GM18508 (cell line): ENCODE data around the gene ATAD2B.
"Not testable (repeated sequence)": the region's sequence is repeated elsewhere in the genome, so short reads cannot be mapped to it uniquely, and the experiment has no call there.

Source experiments
- ATAC-seq: cut with Tn5 transposase; IDR thresholded peaks from one replicate; pipeline ENCODE4 v1.9.1; 2021; ENCODE audit warnings: moderate number of reproducible peaks; ENCODE audit not compliant: insufficient read depth, unreplicated experiment

ATAD2B gene

DNA sequence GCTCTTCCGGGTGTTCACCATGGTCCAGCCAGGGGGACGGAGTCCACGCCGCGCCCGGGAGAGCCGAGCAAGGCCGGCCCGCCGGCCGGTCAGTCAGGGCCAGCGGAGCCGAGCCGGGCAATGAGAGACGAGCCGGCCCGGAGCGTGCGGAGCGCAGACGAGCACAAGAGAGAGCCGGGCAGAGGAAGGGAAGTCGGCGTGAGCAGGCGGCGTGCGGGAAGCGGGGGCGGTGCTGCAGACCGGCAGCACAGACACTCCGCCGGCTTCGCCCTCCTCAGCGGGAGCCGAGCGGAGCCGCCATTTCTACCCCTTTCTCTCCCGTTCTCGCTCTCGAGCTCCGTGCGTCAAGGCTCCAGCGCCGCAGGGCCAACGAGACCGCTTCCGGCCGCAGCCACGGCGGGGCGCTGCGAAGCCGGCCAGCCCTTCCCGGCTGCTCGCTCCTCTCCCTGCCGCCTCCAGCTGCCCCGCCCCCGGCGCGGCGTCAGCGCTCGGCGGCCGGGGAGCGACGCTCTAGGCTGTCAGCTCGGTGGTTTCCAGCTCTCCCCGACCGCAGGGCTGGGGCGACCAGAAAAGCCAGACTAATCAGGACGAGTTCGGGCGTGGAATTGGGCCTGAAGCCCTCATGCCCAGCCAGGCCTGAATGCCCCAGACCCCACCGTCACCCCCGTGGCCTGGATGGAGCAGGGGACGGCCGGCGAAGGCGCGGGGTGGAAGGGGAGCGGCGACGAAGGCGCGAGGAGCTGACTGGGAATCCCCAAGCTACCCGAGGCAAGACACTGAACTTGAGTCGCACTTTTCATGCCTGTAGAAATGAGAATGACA lies at the start of gene ATAD2B:
Gene ATAD2B (minus strand): TSS at position 374 of the 822 bp plus-strand sequence. CDS start 353 bp downstream, at position 21.
- peak; percentile 66 for ATAC-seq

DNA sequence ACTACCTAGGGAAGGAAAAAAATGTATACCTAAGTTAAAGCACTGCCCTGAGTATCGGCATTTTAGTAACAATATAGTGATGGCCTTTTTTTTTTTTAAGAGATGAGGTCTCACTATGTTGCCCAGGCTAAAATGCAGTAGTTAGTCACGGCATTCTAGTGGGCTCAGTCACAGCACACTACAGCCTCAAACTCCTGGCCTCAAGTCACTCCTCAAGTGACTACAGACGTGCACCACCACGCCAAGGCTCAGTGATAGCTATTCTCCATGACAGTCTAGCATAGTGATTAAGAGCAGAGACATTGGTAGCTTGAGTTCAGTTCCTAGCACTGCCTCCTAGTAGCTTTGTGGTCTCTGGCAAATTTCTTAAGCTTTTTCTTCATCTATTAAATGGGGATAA lies 40.9 kb upstream of the ATAD2B start:
- ATAC-seq: no peak

DNA sequence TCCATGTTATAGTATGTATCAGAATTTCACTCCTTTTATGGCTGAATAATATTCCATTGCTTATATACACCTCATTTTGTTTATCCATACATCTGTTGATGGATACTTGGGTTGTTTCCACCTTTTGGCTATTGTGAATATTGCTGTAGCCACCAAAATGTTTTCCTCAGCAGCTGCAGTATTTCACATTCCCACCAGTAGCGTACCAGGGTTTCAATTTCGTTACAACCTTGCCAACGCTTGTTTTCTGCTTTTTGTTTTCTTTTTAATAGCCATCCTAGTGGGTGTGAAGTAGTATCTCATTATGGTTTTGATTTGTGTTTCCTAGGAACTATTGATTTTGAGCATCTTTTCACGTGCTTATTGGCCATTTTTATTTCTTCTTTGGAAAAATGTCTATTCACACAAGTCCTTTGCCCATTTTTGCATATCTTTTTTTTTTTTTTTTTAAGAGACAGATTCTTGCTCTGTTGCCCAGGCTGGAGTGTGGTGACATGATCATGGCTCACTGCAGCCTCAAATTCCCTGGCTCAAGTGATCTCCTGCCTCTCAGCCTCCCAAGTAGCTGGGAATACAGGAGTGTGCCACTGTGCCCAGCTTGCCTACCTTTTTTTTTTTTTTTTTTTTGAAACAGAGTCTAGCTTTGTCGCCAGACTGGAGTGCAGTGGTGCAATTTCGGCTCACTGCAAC lies 27.5 kb upstream of the ATAD2B start:
- no peak for ATAC-seq

GRCh38 chr2:23953625-23954024 lies 26.7 kb upstream of the ATAD2B start:
- no peak for ATAC-seq

GRCh38 chr2:23952558-23952957 lies 25.6 kb upstream of the ATAD2B start:
- not testable (repeated sequence) for ATAC-seq

DNA sequence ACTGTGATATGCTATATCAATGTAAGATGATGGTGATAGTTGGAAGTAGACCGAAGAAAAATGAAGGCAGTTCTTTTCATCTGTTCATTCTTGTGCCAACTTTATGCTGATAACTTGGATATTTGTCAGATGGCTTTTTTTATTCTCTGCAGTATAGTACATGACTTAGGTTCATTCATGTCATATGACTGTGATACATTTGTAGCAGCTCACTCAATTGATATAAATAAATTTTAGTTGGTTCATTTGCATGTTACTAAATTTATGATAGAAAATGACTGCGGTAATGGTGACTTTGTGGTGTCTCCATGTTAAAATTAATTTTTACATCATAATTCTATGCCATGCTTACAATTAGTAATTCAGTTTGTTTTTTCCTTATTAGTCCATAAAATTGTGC lies 20.4 kb upstream of the ATAD2B start:
- ATAC-seq: no peak

GRCh38 chr2:23944976-23945375 lies 18.1 kb upstream of the ATAD2B start:
- no peak for ATAC-seq

DNA sequence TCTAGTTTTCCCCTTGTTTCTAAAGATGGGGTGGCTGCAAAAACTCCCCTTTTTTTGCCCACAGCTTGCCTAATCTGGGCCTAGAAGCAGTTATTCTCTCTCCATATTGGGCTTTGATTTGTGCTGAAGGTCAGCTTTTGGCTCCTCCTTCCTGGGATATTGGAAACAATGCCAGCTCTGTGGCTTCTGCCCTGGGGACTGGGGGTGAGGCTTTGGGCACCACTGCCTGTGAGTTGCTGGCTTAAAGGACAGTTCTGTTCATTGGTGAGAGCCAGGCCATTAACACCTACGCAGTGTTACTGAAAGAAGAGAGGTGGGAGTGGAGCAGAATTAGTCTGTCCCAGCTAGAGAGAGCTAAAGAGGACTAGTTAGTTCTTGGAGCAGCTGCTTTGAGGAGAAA lies 17.6 kb upstream of the ATAD2B start:
- no peak for ATAC-seq

DNA sequence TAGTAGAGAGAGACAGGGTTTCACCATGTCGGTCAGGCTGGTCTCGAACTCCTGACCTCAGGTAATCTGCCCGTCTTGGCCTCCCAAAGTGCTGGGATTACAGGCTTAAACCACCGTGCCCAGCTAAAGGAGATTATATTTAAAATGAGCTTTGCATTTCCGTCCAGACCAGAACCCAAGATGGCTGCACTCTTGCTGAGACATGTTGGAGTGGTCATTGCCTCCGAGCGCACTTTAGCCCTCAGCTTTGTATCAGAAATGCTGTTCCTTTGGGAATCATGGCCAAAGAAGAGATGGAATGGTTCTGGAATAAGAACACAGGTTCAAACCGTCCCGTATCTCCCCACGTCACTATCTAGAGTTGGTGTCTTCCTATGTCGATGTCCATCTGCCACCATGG lies 16.7 kb upstream of the ATAD2B start:
- ATAC-seq: no peak

DNA sequence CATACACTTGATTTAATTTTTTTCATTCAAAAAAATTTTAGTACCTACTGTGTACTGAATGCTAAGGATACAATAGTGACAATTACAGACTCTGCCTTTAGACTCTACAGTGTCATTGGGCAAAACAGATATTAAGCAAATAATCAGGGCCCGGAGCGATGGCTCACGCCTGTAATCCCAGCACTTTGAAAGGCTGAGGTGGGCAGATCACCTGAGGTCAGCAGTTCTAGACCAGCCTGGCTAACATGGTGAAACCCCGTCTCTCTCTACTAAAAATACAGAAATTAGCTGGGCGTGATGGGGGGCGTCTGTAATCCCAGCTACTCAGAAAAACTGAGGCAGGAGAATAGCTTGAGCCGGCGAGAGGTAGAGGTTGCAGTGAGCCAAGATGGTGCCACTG lies 14.7 kb upstream of the ATAD2B start:
- no peak for ATAC-seq

DNA sequence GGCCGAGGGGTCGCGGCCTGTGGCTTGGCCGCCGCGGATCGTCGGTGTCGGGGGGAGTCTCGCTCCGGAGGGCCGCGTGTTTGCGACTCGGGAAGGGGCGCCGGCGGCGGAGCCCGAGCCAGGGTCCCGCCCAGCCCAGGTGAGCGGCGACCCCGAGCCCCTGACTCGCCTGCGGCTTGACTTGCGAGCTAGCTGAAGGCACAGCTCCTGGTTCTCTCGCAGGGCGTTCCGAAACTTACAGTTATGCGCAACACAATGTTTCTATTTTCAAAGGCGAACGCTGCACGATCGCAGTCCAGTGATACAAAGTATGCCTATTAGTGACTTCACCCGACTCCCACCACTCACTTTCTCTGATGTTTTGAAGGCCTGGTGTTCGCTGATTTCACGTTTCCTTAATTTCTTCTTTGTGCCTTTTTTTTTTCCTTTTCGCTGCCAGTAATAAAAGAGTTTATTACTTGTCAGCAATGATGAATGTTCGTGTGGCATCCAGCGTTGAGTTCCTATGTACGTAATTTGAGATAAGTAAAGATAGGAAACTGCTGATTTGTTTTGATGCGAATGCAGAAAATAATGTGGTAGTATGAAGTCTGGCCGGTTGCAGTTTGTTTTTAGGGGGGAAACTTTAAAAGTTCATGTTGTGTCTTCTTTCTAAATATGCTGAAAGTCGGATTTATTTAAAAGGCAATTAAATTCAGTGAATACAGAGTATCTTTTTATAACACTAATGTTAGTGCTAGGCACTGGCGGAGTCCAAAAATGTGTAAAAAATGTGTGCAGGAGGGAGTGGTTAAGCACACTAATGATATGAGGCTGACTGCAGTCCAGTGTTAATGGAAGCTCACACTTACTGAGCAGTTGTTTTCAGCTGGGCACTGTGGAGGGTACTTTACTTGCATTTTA lies 14.0 kb upstream of the ATAD2B start:
- ATAC-seq: no peak

DNA sequence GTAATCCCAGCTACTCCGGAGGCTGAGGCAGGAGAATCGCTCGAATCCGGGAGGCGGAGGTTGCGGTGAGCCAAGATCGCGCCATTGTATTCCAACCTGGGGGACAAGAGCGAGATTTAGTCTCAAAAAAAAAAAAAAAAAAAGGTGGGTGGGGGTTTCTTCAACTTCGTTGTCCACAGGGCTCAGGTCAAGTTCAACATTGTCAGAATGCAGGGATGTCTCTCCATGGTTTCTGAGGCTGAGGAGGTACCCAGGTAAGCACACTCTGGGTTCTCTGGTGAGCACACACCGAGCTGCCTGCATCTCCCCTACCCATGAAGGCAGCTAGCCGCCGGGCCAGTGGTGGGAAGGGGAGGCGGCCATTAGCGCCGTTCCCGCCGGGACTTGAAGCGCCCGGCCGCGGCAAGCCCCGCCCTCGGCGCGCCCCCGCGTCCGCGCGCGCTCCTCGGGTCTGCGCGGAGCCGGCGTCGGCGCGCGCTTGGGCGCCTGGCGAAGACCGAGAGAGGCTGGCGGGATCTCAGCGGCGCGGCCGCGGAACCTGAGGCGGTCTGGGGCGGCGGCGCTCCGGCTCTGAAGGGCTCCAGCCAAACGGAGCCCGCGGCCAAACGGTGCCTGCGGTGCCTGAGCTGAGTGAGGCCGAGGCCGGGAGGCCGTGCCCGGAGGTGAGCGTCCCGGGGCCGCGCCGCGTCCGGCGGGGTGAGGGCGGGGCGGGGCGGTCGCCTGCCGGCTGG lies 13.2 kb upstream of the ATAD2B start, which contains the start of gene UBXN2A:
Gene UBXN2A (plus strand): TSS at position 477 of the 731 bp plus-strand sequence. CDS start 17,852 bp downstream, outside the sequence.
- ATAC-seq: no peak

DNA sequence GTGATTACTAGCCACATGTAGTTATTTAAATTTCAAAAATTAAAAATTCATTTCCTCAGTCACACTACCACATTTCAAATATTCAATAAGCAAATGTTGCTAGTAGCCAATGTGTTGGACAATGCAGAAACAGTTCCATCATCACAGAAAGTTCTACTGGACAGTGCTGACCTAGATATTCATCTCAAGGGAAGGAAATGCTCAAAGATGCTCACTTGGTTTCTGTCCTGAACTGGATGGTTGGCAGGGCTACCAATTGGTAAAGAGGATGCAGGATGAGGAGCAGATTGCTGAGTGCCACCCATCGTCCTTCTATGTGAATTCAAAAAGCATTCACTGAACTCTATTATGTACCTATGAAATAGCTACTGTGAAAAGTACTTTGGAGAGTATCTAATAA lies 7.3 kb upstream of the ATAD2B start:
- no peak for ATAC-seq

DNA sequence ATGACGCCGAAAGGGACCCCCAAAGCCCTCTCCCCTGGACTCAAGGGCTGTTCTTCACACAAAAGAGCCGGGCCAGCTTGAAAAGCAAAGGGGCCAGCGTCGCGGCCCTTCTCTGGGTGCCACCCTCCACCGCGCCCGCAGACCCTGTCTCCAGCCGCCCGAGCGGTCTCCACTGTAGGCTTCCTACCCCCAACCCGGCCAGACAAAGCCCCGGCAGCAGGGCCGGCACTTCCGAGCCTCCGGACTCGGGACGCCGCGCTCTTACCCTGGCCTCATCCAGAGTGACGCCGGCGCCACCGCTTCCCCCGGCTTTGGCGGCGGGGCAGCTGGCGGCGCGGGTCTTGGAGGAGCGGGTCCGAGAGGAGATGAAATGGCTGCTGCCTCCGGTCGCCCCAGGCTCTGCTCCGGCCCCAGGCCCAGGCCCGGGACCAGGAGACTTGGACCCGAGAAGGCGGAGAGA lies 603 bp downstream of the ATAD2B start:
- peak; percentile 4 for ATAC-seq

DNA sequence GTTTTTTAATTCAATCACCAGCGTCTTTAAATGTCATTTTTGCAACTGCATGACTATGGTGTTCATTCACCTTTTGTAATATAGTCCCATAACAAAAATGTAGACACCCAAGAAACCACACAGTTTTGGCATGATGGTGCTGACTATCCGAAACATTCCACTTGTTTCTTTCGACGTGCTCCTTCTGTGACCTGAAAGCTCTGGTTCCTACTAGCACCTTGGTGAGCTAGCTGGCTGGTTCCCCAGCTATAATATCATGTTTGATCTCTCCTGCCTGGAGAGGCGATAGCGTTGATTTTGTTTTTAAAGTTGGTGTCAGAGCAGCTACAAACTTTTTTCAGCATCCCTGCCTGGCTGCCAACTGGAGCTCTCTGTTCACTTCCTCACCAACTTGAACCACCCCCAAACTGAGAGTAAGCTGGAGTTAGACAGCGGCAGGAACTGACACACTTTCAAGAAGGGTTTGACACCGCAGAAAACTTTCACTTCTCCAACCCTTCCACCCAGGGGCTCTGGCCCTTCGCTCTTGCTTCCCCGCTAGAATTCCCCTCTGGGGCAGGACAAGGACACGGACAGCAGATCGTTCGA lies 1.1 kb downstream of the ATAD2B start:
- ATAC-seq: peak; percentile 38

- no peak for ATAC-seq
Measured at GRCh38 chr2:23924589-23925359, 2.1 kb downstream of the ATAD2B start.

DNA sequence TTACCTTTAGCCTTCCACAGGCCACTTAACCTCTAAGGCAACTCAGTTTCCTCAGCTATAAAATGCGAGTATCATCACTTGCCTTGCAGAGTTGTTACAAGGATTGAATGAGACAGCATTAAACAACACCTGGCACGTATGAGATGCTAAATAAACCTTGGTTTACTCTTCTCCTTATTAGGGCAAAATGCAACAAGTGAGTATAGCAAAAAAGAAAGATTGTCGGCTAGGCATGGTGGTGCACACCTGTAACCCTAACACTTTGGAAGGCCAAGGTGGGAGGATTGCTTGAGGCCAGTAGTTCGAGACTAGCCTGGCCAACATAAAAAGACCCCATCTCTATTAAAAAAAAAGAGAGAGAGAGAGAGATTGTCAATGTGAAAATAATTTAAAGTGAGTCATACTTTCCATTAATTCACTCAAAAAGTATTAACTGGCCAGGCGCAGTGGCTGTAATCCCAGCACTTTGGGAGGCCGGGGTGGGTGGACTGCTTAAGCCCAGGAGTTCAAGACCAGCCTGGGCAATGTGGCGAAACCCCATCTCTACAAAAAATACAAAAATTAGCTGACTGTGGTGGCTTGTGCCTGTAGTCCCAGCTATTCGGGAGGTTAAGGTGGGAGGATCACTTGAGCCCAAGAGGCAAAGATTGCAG lies 8.0 kb downstream of the ATAD2B start:
- no peak for ATAC-seq

DNA sequence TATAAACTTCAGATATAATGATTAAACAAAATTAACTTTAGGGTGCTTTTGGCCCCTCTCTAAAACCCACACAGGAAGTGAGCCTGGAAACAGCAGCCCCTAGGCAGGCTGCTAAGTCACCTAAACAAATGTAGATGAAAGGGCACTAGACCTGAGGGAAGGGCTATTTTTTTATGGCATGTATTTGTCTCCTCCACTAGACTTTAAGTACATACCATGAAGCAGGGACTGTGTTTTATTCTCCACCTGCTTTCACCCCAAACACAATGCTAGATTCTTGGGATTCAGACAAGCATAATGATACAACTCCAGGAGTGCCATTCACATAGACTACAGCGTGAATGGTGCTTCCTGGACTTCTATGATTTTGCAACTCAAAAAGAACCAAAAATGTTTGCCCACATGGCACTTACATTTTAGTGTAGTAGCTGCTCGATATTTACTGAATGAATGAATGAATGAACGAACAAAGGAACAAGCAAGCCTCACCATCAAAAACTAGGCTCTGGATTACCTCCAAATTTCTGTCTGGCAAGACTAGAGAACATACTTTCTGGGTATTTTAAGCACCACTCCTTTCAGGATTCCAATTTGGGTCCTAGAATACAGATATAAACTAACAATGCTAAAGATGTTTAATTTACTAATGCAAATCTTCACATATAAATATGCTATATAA lies 10.1 kb downstream of the ATAD2B start:
- ATAC-seq: no peak
